Esophagus squamous epithelium (tissue), 5 donors: Measurements from ENCODE around the gene SMARCE1. TPM values are rescaled to one million over a fixed set of nuclear protein-coding genes. Genes with fewer than 3 reads are reported as not detected.
A peak's percentile ranks its signal among the peaks of the same experiment; 100 is the strongest.

Experiments
- DNase-seq: peaks from one replicate; lab custom pipeline; 2025; lab: John Stamatoyannopoulos, UW
- H3K27ac ChIP-seq, 4 donors: fragments of 200-600 bp; sonication (generic); one replicate each; pipeline ENCODE4 v1.5.1; 2016 to 2019; ENCODE audit warnings: mild to moderate bottlenecking in 1 of 4
- H3K27me3 ChIP-seq, 4 donors: fragments of 200-600 bp; sonication (generic); 1 replicate in 3 of 4; 2 replicates in 1 of 4; pipeline versions ENCODE4 v1.5.1 to v1.6.0; 2017 to 2021; ENCODE audit warnings: antibody characterized with exemption in 1 of 4
- H3K36me3 ChIP-seq, 3 donors: fragments of 200-600 bp; sonication (generic); one replicate each; pipeline ENCODE4 v1.5.1; 2016 to 2019
- H3K4me1 ChIP-seq, 3 donors: fragments of 200-600 bp; sonication (generic); one replicate each; pipeline ENCODE4 v1.5.1; 2017 to 2019
- H3K4me3 ChIP-seq, 4 donors: fragments of 200-600 bp; sonication (generic); 1 replicate in 3 of 4; 2 replicates in 1 of 4; pipeline ENCODE4 v1.5.1; 2016 to 2019; ENCODE audit warnings: mild to moderate bottlenecking in 2 of 4, moderate library complexity in 1 of 4
- H3K9me3 ChIP-seq, 3 donors: fragments of 200-600 bp; sonication (generic); one replicate each; pipeline ENCODE4 v1.5.1; 2016 to 2019
- POLR2A ChIP-seq, 4 donors: fragments of 450-650 bp; IDR thresholded peaks; one replicate each; pipeline ENCODE4 v1.6.1; 2017; ENCODE audit warnings: antibody characterized with exemption in 4 of 4, mild to moderate bottlenecking in 4 of 4, moderate library complexity in 3 of 4
- WGBS, 2 donors: methylation state at CpG; one replicate each; pipeline ENCODE4 v1.1.5; 2018; 5-methylcytosine and 5-hydroxymethylcytosine counted together
- intact Hi-C: fragments of 100-400 bp; cut with DNase I; formaldehyde crosslinking; loops from one replicate; pipeline ENCODE4 v1.15.0; 2022
- total RNA-seq, 4 donors: library from RNA; depleted of rRNA; stranded (reverse); fragments of >200 nt; gene quantifications; one replicate each; pipeline ENCODE4 v1.1.0, GENCODE V29; 2016
- TF ChIP-seq, protein P1 (sequence below), 6 experiments: fragments of 450-650 bp in 4 of 6; fragments of 200-600 bp in 2 of 6; sonication (generic) in 2 of 6; IDR thresholded peaks; one replicate each; pipeline ENCODE4 v1.5.1; 2016 to 2019; ENCODE audit warnings: antibody characterized with exemption in 6 of 6, mild to moderate bottlenecking in 4 of 6, moderate library complexity in 4 of 6
- donor health status: DM: yes; HTN: yes; CAD: no.

Gene SMARCE1
- total RNA-seq, 4 donors from 2014 or later = 47.2 to 89.3 (median 62.5) TPM

DNA sequence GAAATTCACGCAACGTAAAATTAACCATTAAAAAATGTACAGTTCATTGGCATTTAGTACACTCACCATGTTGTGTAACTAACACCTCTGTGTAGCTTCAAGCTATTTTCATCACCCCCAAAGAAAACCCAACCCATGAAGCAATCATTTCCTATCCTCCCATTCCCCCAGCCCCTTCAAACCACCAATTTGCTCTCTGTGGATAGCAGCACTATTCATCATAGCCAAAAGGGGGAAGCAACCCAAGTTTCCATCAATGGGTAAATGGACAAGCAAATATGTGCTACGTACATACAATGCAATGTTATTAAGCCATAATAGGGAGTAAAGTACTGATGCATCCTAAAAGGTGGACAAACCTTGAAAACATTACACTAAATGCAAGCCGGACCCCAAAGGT is 28.3 kb upstream of the SMARCE1 start:
- 88 to 90% methylated on average over 4 of the region's 4 CpGs for WGBS, 2 donors
- intact Hi-C loops = no loop called here
- H3K27ac ChIP-seq = no peak overlapping the region
- peaks cover 0 to 74% (median 0%) of the 10 kb centered on the region in 4 donors for H3K27me3 ChIP-seq
- no peaks in the 10 kb centered on the region for H3K9me3 ChIP-seq
- no peak overlapping the region for H3K4me3 ChIP-seq
- no peaks in the 10 kb centered on the region for H3K36me3 ChIP-seq
- TF ChIP-seq, protein P1, sequence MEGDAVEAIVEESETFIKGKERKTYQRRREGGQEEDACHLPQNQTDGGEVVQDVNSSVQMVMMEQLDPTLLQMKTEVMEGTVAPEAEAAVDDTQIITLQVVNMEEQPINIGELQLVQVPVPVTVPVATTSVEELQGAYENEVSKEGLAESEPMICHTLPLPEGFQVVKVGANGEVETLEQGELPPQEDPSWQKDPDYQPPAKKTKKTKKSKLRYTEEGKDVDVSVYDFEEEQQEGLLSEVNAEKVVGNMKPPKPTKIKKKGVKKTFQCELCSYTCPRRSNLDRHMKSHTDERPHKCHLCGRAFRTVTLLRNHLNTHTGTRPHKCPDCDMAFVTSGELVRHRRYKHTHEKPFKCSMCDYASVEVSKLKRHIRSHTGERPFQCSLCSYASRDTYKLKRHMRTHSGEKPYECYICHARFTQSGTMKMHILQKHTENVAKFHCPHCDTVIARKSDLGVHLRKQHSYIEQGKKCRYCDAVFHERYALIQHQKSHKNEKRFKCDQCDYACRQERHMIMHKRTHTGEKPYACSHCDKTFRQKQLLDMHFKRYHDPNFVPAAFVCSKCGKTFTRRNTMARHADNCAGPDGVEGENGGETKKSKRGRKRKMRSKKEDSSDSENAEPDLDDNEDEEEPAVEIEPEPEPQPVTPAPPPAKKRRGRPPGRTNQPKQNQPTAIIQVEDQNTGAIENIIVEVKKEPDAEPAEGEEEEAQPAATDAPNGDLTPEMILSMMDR (IDR thresholded peaks at IDR 0.05) = no peak
- no peak for TF ChIP-seq POLR2A (IDR thresholded peaks at IDR 0.05)
- H3K4me1 ChIP-seq = no peaks in the 10 kb centered on the region
- DNase-seq = no peak

DNA sequence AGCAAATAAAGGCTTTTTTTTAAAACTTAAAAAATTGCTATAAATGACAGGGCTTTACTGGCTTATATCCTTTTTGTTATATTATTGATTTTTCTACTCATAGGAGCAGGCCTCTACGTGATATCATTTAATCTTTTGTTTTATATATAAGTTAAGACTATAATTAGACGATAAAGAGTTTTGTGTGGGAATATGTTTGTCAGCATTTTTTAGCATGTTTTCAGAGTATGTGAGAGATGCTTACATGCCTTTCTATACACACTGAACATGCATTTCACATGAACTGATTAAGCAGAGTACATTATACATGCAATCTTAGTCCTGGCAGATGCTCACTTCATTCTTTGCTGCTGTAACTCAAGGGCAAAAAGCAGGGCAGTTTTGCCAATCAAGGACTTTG is 25.0 kb upstream of the SMARCE1 start:
- no peaks in the 10 kb centered on the region for H3K4me1 ChIP-seq
- peaks cover 0 to 54% (median 0%) of the 10 kb centered on the region in 4 donors for H3K27me3 ChIP-seq
- no peaks in the 10 kb centered on the region for H3K36me3 ChIP-seq
- DNase-seq = no peak
- TF ChIP-seq, protein P1 (IDR thresholded peaks at IDR 0.05) = no peak
- no peak for TF ChIP-seq POLR2A (IDR thresholded peaks at IDR 0.05)
- no peaks in the 10 kb centered on the region for H3K9me3 ChIP-seq
- no peak overlapping the region for H3K4me3 ChIP-seq
- WGBS, 2 donors = 65 to 86% methylated on average over 2 of the region's 2 CpGs
- intact Hi-C loops = no loop called here
- H3K27ac ChIP-seq = no peak overlapping the region

DNA sequence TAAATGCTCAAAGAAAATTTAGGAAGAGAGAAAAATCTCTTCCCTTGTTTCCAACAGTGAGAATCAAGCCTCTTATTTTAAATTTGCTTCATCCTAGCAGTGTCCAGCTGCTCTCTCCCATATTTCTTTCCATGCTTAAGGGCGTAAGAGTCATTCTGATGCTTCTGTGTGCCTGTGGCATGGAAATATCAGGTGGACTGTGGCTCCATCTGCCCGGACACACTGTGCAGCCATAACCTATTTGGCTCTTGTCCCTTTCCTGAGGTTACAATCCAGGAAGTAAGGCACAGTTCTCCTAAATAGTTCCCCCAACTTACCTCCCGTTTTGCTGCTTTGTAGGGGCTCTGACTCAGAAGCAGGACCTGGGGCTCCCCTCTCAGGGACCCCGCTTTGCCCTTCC is 23.7 kb upstream of the SMARCE1 start:
- H3K27me3 ChIP-seq = peaks cover 0 to 52% (median 0%) of the 10 kb centered on the region in 4 donors
- no peaks in the 10 kb centered on the region for H3K9me3 ChIP-seq
- peak overlapping the region in 2 of 4 donors; percentile 17 to 30 for H3K27ac ChIP-seq
- H3K4me1 ChIP-seq = no peaks in the 10 kb centered on the region
- no peaks in the 10 kb centered on the region for H3K36me3 ChIP-seq
- DNase-seq = no peak
- TF ChIP-seq, protein P1 (IDR thresholded peaks at IDR 0.05) = no peak
- no peak for TF ChIP-seq POLR2A (IDR thresholded peaks at IDR 0.05)
- intact Hi-C loops = no loop called here
- 56 to 61% methylated on average over 4 of the region's 4 CpGs for WGBS, 2 donors
- no peak overlapping the region for H3K4me3 ChIP-seq

DNA sequence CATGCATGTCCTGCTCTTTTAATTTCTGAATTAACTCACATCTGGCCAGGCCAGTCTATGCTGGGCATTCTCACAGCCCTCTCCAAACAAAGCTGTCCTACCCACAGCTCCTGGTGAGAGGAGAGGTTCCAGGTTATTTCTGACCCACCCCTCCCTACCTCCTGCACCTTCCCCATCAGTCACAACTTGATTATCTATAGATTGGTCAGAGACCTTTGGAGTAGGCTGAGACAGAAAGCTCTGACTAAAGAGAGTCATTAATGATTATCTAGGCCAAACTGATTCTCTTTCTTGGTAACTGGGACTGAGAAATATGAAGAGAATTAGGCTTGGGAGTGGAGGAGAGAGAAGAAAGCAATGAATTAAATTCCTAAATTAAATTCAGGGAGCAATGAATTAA is 18.7 kb upstream of the SMARCE1 start:
- intact Hi-C loops = no loop called here

DNA sequence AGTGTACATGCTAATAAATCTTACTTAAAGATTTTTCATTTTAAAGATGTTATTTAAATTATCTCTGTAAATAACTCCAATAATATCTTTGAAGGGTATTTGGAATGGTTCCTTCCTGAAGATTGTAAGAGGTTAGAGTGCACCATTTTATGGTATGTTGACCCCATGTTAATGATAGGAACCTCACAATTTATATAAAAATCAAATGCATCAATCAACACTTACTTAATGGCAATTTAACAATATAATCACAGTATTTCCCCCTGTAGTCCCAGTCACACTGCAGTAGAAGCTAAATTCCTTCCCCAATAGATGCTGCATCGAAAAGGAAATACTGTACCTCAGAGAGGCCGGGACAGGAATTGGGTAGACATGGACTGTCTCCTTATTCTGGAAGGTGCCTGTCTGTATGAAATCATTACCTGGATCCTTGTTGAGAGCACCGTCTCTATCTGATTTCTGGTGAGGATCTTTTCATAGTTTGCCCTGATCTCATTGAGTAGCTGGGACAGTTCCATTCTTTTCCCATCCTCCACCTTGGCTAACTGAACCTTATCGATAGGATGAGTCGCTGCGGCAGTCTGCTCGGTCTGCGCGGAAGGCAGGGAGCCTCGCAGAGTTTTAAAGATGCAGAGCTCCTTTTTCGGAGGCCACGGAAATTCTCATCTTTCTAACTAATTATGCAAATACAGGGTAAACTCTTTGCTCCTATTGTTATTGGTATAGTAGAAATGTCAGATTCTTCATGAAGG is 17.1 kb upstream of the SMARCE1 start, which contains the start of gene KRT222:
Gene KRT222 (minus strand): TSS at position 596 of the 752 bp plus-strand sequence. CDS start 78 bp downstream, at position 518.
- 16% methylated on average over 12 of the region's 12 CpGs for WGBS, 2 donors
- H3K36me3 ChIP-seq = no peaks in the 10 kb centered on the region
- TF ChIP-seq POLR2A (IDR thresholded peaks at IDR 0.05) = no peak
- TF ChIP-seq, protein P1 (IDR thresholded peaks at IDR 0.05) = no peak
- peak within 1 kb of the TSS in 2 of 4 donors; percentile 11 to 21 for H3K27ac ChIP-seq
- H3K27me3 ChIP-seq = peaks cover 0 to 35% (median 0%) of the 10 kb centered on the region in 4 donors
- H3K4me1 ChIP-seq = peaks cover 0 to 9% (median 3%) of the 10 kb centered on the region in 3 donors
- intact Hi-C loops = no loop called here
- peak within 1 kb of the TSS in 3 of 4 donors; percentile 19 to 57 (median 31) for H3K4me3 ChIP-seq
- no peak for DNase-seq
- H3K9me3 ChIP-seq = no peaks in the 10 kb centered on the region

More for the DNA sequence above, 18.7 kb upstream of the SMARCE1 start:
- no peak for DNase-seq
- no peak overlapping the region for H3K27ac ChIP-seq
- peaks cover 0 to 9% (median 3%) of the 10 kb centered on the region in 3 donors for H3K4me1 ChIP-seq
- H3K36me3 ChIP-seq = no peaks in the 10 kb centered on the region
- H3K4me3 ChIP-seq = no peak overlapping the region
- H3K27me3 ChIP-seq = peaks cover 0 to 37% (median 0%) of the 10 kb centered on the region in 4 donors
- TF ChIP-seq, protein P1 (IDR thresholded peaks at IDR 0.05) = no peak
- no peak for TF ChIP-seq POLR2A (IDR thresholded peaks at IDR 0.05)
- H3K9me3 ChIP-seq = no peaks in the 10 kb centered on the region
